ENCODE measurements around the gene SLU7. TPM values are rescaled to one million over a fixed set of nuclear protein-coding genes. Genes with fewer than 3 reads are reported as not detected.

The SLU7 gene
- total and polyA plus RNA-seq, 2 donors (not counting 1 experiment from before 2014, with no cell fraction given), result 47.1 to 79.4 TPM

DNA sequence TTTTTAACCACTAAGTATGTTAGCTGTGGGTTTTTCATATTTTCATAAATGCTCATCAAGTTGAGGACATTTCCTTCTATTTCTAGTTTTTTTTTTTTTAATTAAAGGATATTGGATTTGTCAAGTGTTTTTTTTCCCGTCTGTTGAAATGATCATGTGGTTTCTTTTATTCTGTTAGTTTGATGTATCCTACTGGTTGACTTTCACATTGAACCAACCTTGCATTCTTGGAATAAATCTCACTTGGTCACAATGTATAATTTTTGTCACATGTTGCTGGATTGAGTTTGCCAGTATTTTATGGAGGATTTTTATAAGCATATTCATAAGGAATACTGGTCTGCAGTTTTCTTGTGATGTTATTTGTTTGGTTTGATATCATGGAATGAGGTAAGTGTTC, 31.4 kb downstream of the SLU7 start:
- Histone ChIP-seq H3K4me2 (ENCODE audit: extremely low read depth, insufficient read depth, low read length) (no peak overlapping the region), H3K4me3 (replicated peaks in 1 of 4; ENCODE audit: control extremely low read depth in 1 of 4, insufficient read depth in 1 of 4, low read depth in 3 of 4, low read length in 4 of 4) (no peak overlapping the region), H2AFZ (ENCODE audit: low read length) (no peak overlapping the region), H4K20me1 (ENCODE audit: control insufficient read depth, extremely low read depth, insufficient read depth, low read length) (no peaks in the 10 kb centered on the region), H3K27me3 (ENCODE audit: control insufficient read depth, insufficient read depth, low read length) (no peaks in the 10 kb centered on the region), H3K4me1 (ENCODE audit: control insufficient read depth, extremely low read depth, insufficient read depth, low read length) (no peaks in the 10 kb centered on the region), H3K36me3 (ENCODE audit: control insufficient read depth, insufficient read depth, low read length) (no peaks in the 10 kb centered on the region), H3K27ac (ENCODE audit: insufficient read depth, low read length) (no peak overlapping the region), H3K79me2 (ENCODE audit: control insufficient read depth, insufficient read depth, low read length) (no peaks in the 10 kb centered on the region), H3K9me3 (ENCODE audit: control insufficient read depth, insufficient read depth, low read depth, low read length) (no peaks in the 10 kb centered on the region), H3K9ac (ENCODE audit: insufficient read depth, low read length) (no peak overlapping the region)
- no peak for DNase-seq (ENCODE audit: low read depth in 2 of 2)
- no peak for TF ChIP-seq EZH2 (IDR thresholded peaks at IDR 0.05; ENCODE audit: low read length, missing control alignments)
- TF ChIP-seq, protein P1, sequence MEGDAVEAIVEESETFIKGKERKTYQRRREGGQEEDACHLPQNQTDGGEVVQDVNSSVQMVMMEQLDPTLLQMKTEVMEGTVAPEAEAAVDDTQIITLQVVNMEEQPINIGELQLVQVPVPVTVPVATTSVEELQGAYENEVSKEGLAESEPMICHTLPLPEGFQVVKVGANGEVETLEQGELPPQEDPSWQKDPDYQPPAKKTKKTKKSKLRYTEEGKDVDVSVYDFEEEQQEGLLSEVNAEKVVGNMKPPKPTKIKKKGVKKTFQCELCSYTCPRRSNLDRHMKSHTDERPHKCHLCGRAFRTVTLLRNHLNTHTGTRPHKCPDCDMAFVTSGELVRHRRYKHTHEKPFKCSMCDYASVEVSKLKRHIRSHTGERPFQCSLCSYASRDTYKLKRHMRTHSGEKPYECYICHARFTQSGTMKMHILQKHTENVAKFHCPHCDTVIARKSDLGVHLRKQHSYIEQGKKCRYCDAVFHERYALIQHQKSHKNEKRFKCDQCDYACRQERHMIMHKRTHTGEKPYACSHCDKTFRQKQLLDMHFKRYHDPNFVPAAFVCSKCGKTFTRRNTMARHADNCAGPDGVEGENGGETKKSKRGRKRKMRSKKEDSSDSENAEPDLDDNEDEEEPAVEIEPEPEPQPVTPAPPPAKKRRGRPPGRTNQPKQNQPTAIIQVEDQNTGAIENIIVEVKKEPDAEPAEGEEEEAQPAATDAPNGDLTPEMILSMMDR (conservative IDR thresholded peaks at IDR 0.05 in 1 of 2, IDR thresholded peaks at IDR 0.05 in 1 of 2; ENCODE audit: low read depth in 1 of 2, low read length in 2 of 2), result no peak

DNA sequence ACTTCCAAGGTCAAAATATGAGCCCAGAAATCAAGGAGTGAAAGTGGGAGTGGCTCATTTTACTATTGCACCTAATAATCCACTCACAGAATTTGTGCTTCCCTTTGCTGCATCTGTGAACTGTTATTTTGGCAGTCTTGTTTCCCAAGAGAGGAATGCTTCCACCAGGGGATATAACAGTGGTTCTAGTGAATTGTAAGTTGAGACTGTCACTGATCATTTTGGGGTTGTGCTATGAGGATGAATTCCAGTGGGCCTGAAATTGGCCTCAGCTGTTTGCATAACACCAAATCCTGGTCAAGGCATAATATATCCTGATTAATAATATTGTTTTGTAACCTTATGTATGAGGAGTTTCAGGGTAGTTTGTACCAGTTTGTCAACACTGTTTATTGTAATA, 33.4 kb downstream of the SLU7 start:
- Histone ChIP-seq H3K9me3 (ENCODE audit: control insufficient read depth, insufficient read depth, low read depth, low read length) (no peaks in the 10 kb centered on the region), H3K4me2 (ENCODE audit: extremely low read depth, insufficient read depth, low read length) (no peak overlapping the region), H4K20me1 (ENCODE audit: control insufficient read depth, extremely low read depth, insufficient read depth, low read length) (no peaks in the 10 kb centered on the region), H3K4me1 (ENCODE audit: control insufficient read depth, extremely low read depth, insufficient read depth, low read length) (no peaks in the 10 kb centered on the region), H3K79me2 (ENCODE audit: control insufficient read depth, insufficient read depth, low read length) (no peaks in the 10 kb centered on the region), H3K4me3 (replicated peaks in 1 of 4; ENCODE audit: control extremely low read depth in 1 of 4, insufficient read depth in 1 of 4, low read depth in 3 of 4, low read length in 4 of 4) (no peak overlapping the region), H3K9ac (ENCODE audit: insufficient read depth, low read length) (no peak overlapping the region), H3K27me3 (ENCODE audit: control insufficient read depth, insufficient read depth, low read length) (no peaks in the 10 kb centered on the region), H3K27ac (ENCODE audit: insufficient read depth, low read length) (no peak overlapping the region), H2AFZ (ENCODE audit: low read length) (no peak overlapping the region), H3K36me3 (ENCODE audit: control insufficient read depth, insufficient read depth, low read length) (no peaks in the 10 kb centered on the region)
- TF ChIP-seq, protein P1 (conservative IDR thresholded peaks at IDR 0.05 in 1 of 2, IDR thresholded peaks at IDR 0.05 in 1 of 2; ENCODE audit: low read depth in 1 of 2, low read length in 2 of 2), result no peak
- TF ChIP-seq EZH2 (IDR thresholded peaks at IDR 0.05; ENCODE audit: low read length, missing control alignments), result no peak
- no peak for DNase-seq (ENCODE audit: low read depth in 2 of 2)

DNA sequence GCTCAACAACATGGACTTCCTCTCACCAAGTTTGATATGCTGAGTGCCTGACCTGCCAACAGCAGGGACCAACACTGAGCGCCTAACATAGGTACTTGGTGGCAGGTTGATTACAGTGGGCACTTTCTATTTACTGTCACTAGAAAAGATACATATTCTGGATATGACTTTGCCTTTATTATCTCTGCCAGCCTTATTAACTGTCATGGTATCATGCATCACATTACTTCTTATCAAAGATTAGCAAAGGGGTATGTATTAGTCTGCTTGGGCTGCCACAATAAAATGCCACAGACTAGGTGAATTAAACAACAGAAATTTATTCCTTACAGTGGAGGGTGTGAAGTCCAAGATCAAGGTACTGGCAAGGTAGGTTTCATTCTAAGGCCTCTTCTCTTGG, 34.2 kb downstream of the SLU7 start:
- TF ChIP-seq, protein P1 (conservative IDR thresholded peaks at IDR 0.05 in 1 of 2, IDR thresholded peaks at IDR 0.05 in 1 of 2; ENCODE audit: low read depth in 1 of 2, low read length in 2 of 2), result no peak
- TF ChIP-seq EZH2 (IDR thresholded peaks at IDR 0.05; ENCODE audit: low read length, missing control alignments), result no peak
- Histone ChIP-seq H3K79me2 (ENCODE audit: control insufficient read depth, insufficient read depth, low read length) (no peaks in the 10 kb centered on the region), H3K9ac (ENCODE audit: insufficient read depth, low read length) (no peak overlapping the region), H3K4me1 (ENCODE audit: control insufficient read depth, extremely low read depth, insufficient read depth, low read length) (no peaks in the 10 kb centered on the region), H3K36me3 (ENCODE audit: control insufficient read depth, insufficient read depth, low read length) (no peaks in the 10 kb centered on the region), H3K4me3 (replicated peaks in 1 of 4; ENCODE audit: control extremely low read depth in 1 of 4, insufficient read depth in 1 of 4, low read depth in 3 of 4, low read length in 4 of 4) (no peak overlapping the region), H3K27me3 (ENCODE audit: control insufficient read depth, insufficient read depth, low read length) (no peaks in the 10 kb centered on the region), H3K4me2 (ENCODE audit: extremely low read depth, insufficient read depth, low read length) (no peak overlapping the region), H3K9me3 (ENCODE audit: control insufficient read depth, insufficient read depth, low read depth, low read length) (no peaks in the 10 kb centered on the region), H4K20me1 (ENCODE audit: control insufficient read depth, extremely low read depth, insufficient read depth, low read length) (no peaks in the 10 kb centered on the region), H2AFZ (ENCODE audit: low read length) (no peak overlapping the region), H3K27ac (ENCODE audit: insufficient read depth, low read length) (no peak overlapping the region)
- no peak for DNase-seq (ENCODE audit: low read depth in 2 of 2)
